CD4-positive, alpha-beta T cell treated with Interleukin-21 for 1 hour (primary cell): ENCODE measurements around the gene CELF3.
A peak's percentile ranks its signal among the peaks of the same experiment; 100 is the strongest.
"Not testable (repeated sequence)": the region's sequence is repeated elsewhere in the genome, so short reads cannot be mapped to it uniquely, and the experiment has no call there.

Experiments
- DNase-seq: peaks from one replicate; pipeline ENCODE4 v3.0.0-alpha.2; 2020

CELF3 gene

DNA sequence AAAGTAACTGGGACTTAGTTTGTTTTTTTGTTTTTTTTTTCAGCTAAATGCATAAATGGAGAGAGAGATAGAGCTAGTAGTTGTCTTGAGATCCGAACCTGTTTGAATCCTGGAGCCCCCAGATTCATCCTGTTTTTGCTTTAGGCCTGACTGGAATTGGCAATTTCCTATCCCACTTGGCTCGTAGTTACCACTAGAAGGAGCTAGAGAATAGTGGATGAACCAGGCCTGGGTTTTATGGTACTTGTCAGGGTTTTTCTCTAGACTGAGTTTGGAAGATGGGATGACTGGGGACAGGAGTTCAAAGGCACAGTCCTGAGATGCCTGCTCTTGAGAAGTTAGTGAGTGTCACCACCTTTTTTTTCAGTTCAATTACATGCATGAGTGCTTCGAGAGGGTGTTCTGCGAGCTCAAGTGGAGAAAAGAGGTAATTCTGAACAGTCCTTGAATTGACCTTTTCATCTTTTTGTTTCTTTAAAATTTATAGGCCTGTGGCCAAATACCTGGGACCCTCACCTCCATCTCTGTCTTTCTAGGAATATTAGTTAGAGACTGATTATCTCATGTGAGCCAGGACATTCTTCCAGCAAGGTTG, 23.4 kb downstream of the CELF3 start:
- DNase-seq = no peak

GRCh38 chr1:151692226-151692625, 24.4 kb downstream of the CELF3 start:
- DNase-seq = peak; percentile 10

DNA sequence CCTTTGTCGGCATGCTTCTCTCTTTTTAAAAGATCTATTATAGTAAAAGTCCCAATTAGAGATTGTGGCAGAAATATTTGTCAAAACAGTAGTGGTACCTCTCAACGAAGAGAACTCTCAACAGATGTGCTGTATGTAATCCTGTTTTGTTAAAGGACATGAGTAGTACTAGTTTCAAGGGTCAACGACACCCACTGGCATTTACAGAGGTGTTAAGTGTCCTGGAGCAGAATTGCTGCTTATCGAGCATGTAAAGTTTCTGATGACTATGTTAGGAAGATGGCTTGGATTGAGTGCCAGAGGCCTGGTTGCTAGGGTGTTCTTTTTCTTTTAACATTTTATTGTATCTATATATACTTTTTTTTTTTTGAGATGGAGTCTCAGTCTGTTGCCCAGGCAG, 27.1 kb downstream of the CELF3 start:
- no peak for DNase-seq

DNA sequence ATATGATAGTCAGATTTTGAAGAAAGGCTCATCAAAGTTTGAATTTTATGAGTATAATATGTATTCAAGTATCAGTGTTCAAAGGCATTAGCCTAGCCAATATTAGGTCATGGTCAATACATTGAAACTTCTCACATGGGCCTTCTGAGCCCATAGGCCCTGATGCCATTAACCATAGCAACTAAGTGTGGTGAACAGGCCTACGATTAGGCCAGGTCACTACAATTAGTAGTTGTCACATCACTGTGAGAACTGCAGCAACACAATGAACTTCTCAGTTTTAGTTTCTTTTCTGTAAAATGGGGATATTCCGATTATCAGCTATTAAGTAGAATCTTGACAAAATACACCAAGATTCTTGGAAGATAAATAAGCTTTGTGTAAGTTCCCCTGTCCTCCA, 30.0 kb downstream of the CELF3 start:
- no peak for DNase-seq

DNA sequence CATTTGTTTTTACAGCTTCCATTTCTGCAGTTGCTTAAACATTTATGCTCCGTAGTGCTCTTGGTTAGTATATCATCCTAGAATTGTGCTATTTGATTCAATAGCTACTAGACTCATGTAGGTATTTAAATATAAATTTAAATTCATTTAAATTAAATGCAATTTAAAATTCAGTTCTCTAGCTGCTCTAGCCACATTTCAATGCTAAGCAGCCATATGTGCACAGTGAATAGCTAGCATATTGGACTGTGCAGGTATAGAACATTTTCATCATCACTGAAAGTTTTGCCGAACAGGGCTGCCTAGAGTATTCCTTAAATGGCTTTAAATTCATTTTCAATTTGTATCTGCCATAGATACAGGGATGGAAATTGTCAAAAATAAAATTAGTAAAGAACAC, 32.5 kb downstream of the CELF3 start:
- no peak for DNase-seq

- DNase-seq = not testable (repeated sequence)
These were observed 33.7 kb downstream of the CELF3 start for GRCh38 chr1:151682901-151683300.

- no peak for DNase-seq
These were observed 34.7 kb downstream of the CELF3 start for GRCh38 chr1:151681923-151682322.

DNA sequence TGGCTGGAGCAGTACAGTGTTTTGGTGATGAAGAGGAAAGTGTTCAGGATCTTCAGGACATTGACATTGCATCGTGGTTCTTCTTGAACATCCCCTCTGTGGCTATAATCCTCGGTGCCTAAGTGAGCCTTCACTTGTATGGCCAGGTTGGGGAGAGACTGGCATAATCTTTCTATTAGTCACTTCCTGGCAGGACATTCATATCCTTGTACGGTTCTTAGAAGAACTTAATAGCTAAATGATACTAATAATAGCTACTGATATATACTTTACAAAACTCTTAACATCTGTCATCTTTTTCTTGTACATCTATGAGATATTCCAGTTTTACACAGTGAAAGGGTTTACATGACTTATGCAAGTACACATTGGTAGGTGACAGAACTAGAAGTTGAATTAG, 35.8 kb downstream of the CELF3 start:
- no peak for DNase-seq

DNA sequence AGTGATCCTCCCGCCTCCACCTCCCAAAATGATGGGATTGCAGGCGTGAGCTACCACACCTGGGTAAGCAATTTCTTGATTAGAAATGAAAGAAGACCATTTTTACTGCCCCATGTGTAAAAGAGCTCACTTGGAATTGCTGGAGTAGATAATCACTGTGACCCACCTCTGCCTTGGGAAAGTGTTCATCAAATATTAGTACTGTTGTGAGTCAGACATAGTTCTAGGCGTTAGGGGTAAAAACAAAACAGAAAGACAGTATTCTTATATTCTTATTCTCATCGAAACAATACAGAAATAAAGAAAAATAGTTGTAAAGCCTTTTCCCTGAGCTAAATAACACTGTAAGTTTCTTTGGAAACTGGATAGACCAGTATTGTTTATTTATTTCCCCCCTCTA, 36.2 kb downstream of the CELF3 start:
- no peak for DNase-seq

- DNase-seq = no peak
These were observed 43.2 kb downstream of the CELF3 start for GRCh38 chr1:151673407-151673806.

DNA sequence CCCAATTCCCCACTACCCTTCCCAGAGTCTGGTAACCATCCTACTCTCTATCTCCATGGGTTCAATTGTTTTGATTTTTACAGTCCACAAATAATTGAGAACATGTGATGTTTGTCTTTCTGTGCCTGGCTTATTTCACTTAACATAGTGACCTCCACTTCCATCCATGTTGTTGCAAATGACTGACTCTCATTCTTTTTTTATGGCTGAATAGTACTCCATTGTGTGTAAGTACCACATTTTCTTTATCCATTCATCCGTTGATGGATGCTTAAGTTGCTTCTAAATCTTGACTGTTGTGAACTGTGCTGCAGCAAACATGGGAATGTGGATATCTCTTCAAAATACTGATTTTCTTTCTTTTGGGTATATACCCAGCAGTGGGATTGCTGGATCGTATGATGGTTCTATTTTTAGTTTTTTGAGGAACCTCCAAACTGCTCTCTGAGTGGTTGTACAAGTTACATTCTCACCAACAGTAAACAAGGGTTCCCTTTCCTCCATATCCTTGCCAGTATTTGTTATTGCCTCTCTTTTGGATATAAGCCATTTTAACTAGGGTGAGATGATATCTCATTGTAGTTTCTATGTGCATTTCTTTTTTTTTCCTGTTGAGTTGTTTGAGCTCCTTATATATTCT, 46.4 kb downstream of the CELF3 start:
- not testable (repeated sequence) for DNase-seq

DNA sequence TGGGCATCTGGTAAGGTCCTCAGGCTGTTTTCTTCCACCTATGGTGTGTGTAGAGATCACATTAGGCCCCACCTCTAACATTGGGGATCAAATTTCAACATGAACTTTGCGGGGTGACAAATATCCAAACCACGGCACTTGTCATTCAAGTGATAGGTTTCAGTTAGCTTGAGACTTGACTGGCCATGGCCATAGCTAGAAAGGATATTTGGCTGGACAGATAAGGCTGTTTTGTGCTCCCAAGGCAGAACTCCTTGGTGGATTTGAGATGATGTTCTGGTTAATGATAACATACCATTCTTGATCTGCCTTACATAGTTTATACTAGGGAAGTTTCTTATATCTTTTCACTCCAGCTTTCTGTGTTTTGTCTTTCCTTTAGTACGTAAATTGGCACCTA, 48.5 kb downstream of the CELF3 start:
- DNase-seq = no peak

DNA sequence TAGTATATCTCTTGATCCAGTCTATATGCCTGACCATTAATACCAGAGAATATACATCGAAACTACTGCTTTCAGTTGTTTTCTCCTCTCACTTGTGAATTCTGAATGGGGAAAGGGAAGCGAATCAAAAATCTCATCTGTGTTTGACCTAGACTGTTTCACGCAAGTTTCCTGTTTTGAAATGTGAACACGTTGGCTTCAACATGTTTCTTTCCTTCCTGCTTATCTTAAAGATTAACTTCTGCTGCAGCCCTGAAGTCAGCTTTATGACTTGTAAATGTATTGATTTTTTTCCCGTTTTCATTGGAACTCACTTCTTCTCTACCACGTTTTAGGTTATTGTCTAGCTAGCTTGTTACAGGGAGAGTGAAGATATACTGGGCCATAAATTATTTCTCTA, 54.9 kb downstream of the CELF3 start:
- DNase-seq = no peak

GRCh38 chr1:151655371-151655770, 61.2 kb downstream of the CELF3 start:
- no peak for DNase-seq

- no peak for DNase-seq
These were observed 63.2 kb downstream of the CELF3 start for GRCh38 chr1:151653397-151653796.
